GM12872 (cell line): ENCODE data around the gene CCNG1.

Experiments used
- CTCF ChIP-seq: IDR thresholded peaks from 3 replicates; pipeline ENCODE4 v1.5.1; 2011; ENCODE audit warnings: low read depth, mild to moderate bottlenecking, low read length, moderate library complexity; ENCODE audit not compliant: insufficient read depth

Gene CCNG1

GRCh38 chr5:163437309-163438182 is at the start of gene CCNG1:
CCNG1 (plus strand) TSS chr5:163437595; CDS start chr5:163439257, 1,662 bp downstream.
- TF ChIP-seq CTCF = no peak

GRCh38 chr5:163395792-163396191 is 41.6 kb upstream of the CCNG1 start:
- TF ChIP-seq CTCF = no peak

- TF ChIP-seq CTCF = no peak
Measured at GRCh38 chr5:163397354-163397753, 40.0 kb upstream of the CCNG1 start.

- no peak for TF ChIP-seq CTCF
Measured at GRCh38 chr5:163399923-163400322, 37.5 kb upstream of the CCNG1 start.

GRCh38 chr5:163401271-163401670 is 36.1 kb upstream of the CCNG1 start:
- no peak for TF ChIP-seq CTCF

GRCh38 chr5:163402007-163402406 is 35.4 kb upstream of the CCNG1 start:
- no peak for TF ChIP-seq CTCF

GRCh38 chr5:163404364-163405173 is 32.8 kb upstream of the CCNG1 start:
- no peak for TF ChIP-seq CTCF
